Measurements from ENCODE around the gene LHX6.

LHX6 gene

DNA sequence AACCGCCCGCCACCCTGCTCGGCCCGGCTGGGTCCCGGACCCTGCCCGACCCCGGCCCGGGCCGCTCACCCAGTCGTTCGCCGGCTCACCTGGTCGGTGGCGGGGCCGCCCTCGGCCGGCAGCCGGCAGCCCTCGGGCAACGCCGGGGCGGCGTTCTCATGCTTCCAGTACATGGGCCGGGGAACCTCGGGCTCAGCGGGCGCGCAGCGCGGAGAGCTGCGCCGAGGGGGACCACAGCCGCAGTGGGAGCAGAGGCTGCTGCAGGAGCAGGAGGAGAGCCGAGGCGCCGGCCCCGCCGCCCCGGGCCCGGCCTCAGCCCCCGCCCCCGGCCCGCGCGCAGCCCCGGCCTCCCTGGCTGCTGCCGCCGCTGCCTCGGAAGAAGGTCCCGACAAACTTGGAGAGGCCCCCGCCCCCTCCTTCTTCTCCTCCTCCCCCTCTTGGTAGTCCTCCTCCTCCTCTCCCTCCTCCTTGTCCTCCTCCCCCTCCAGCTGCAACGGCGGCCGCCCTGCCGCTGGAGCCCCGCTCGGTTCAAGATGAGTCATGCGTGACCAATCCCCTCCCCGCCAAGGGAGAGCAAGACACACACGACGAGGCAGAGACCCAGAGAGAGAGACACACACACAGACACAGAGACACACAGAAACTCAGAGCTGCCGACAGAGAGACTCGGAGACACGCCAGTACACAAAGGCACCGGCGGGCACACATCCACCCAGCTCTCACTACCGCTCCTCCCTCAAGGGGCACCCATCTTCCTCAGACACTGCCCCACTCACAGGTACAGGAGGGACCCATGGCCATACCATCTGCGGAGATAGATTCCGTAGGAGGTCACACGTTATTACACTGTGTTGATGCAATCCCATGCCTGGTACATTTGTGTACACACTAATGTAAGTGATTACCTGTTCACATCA lies at the start of gene LHX6:
Gene LHX6 (minus strand): TSS at position 390 of the 917 bp plus-strand sequence. CDS start 217 bp downstream, at position 173.
- no peak for DNase-seq

DNA sequence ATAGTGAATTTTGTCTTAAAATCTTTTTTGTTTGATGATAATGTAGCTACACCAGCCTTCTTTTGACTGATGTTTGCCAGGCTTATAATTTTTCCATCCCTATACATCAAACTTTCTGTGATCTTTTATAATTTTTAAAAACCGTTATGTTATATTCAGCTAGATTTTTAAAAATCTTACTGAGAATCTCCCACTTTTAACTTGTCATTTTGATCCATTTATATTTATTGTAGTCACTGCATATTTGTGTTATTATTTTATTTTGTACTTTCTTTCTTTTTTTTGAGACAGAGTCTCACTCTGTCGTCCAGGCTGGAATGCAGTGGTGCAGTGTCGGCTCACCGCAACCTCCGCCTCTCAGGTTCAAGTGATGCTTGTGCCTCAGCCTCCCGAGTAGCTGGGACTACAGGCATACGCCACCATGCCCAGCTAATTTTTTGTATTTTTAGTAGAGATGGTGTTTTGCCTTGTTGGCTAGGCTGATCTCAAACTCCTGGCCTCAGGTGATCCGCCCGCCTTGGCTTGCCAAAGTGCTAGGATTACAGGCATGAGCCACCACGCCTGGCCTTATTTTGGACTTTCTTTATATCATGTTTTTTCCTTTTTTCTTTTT lies 48.6 kb upstream of the LHX6 start:
- DNase-seq = no peak

DNA sequence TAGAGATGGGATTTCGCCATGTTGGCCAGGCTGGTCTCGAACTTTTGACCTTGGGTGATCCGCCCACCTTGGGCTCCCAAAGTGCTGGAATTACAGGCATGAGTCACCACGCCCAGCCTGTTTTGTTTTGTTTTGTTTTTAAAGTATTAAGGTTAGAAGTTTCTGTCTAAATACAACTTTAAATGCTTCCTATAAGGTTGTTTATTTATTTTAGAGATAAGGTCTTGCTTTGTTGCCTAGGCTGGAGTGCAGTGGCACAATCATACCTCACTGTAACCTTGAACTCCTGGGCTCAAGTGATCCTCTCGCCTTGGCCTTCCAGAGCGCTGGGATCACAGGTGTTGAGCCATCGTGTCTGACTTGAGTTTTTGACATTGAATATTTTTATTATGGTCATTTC lies 47.3 kb upstream of the LHX6 start:
- no peak for DNase-seq

DNA sequence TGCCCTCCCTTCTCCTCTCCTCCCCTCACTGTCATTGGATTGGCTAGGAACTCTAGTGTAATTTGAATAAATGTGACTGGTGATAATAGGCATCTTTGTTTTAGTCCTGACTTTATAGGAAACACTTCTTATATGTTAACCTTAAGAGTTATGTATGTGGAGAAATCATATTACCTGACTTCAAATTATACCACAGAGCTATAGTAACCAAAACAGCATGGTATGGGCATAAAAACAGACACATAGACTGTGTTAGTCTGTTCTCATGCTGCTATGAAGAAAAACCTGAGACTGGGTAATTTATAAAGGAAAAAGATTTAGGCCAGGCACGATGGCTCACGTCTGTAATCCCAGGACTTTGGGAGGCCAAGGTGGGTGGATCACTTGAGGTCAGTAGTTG lies 45.3 kb upstream of the LHX6 start:
- DNase-seq = no peak

DNA sequence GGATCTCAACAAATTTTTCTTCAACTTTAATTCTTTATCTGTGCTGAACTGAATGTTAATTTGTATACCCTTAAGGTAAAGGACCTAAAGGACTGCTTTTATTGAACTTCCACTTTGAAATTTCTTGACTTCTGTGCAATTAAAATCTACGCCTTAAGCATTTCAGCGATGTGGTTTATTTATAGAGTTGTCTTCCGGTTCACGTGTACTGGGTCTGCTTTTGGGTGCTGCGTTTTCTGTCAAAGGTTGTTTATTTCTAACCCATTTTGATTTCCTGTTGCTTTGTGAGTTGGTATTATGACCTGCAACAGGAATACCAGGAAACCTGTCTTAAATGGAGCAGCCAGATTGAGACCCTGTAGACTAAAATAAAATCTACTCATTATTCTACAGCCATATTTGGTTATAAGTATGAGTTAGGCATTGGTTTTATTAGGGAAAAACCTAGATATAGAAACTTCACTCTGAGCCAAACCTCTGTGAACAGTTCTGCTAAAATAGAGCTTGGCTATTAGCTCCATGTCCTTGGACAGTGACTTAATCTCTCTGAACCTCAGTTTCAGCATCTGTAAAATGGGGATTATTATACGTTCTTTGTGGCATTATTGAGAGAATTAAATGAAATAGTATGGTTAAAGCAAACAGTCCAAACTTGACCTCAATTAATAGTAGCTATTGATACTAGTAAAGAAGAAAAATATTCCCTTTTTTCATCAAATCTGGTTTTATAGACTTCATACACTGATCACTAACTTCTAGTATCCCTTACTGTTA lies 39.5 kb upstream of the LHX6 start:
- DNase-seq = no peak

DNA sequence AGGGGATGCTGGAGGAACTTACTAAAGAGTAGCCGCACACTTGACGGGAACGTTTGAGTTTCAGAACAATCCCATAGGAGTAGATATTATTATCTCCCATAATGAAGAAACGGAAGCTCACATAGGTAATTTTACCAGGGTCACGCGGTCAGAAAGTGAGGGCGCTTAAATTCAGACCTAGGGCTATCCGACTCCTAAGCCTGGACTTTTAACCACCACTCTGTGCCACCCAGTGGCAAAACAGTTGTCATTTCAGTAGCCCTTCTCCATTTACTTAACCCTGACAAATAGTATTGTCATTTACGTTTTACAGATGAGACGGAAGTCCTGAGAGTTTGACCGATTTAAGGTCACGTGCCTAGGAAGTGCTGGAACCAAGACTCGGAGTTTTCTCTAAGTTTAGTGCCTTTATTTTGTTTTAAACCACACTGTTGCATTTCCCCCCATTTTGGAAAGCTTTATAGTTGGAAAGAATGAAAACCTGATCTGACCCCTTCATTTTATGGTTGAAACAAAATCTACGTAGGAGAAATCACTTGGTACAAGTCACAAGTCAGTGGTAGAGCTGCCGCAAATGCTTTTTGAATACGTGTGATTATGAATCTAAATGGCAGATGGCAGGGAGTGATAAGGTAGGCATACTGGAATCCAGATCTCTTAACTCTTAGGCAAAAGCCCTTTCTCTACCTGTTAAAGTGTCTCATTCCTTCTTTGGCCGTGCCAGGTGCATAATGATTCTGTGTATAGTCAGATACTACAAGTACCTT lies 36.6 kb upstream of the LHX6 start:
- peak; percentile 54 to 60 for DNase-seq

DNA sequence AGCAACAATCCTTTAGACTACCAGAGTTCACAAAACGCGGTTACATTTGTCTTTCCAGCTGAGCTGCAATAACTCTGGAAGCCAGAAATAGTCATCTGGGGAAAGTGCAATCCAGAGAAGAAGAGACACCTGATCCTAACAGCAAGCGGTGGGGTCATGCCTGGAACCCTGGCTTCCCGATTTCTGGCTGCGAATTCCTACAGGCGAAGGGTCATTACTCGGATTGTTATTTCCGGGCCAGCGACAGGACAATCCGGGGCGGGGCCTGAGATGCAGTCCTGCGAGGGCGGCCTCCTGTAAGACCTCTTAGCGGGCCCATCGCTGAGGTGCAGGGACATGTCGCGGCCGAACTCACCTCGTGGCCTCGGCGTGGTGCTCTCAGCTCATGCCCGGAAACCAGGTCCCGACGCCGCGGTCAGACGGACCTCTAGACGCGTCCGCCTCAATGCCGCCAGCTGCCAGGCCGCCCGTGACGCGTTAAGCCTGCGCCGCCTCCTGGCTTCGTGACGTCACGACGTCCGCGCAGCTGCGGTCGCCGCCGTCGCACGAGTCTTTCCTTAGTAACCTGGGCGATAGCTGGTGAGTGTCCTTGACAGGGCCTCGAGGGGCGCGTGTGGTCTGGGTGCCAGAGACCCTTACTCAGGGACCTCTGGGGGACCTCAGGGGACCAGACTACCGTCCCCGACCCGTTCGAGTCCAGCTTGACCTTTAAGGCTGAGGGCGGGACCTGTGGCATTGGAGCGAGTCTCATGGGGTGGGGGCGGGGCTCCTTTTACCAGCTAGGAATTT lies 35.8 kb upstream of the LHX6 start, which contains the start of the genes MRRF and RBM18:
Gene MRRF (plus strand): TSS at position 523 of the 789 bp plus-strand sequence. CDS start 6,010 bp downstream, outside the sequence.
Gene RBM18 (minus strand): TSS at position 481 of the 789 bp plus-strand sequence. CDS start 3,348 bp downstream, outside the sequence.
- peak; percentile 71 to 74 for DNase-seq

DNA sequence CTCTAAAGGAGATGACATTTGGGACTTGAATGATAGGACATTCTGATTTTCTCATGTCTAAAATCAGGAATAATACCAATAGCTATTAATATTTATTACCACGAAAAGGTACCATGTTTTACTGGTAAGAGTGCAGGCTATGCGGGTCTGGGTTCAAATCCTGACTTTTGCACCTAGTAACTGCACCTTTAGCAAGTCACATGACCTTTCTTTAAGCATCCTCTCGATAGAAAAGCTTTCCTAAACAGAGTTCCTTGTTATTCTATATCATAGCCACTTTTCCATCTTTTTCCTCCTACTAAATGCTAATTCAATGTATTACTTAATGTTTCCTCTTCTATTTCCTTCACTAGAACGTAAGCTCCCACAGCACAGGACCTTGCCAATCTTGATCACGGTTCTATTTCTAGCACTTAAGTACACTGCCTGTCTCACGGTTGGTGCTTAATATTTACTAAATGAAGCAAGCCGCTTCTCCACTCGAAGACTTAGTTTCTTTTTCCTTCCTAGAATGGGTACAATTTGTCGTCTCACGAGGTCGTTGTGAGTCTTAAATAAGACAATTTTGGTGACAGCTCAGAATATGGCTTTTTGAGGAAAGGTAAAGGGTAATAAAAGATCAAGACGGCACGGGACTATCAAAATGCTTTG lies 35.1 kb upstream of the LHX6 start:
- DNase-seq = no peak

DNA sequence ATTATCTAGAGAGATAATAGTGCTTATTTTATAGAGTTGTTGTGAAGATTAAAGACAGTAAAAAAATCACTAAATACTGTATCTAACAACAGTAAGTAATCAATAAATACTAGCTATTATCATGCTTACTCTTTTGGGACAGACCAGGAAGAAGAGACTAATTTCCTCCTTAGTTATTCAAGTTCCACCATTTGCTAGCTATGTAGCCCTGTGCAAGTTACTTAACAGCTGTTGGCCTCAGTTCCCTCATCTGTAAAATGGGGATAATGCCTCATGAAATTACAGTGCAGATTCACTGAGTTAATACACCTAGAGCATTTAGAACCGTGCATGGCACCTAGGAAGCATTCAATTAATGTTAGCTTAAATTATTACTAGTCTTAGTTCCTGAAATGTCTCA lies 33.3 kb upstream of the LHX6 start:
- DNase-seq = no peak

DNA sequence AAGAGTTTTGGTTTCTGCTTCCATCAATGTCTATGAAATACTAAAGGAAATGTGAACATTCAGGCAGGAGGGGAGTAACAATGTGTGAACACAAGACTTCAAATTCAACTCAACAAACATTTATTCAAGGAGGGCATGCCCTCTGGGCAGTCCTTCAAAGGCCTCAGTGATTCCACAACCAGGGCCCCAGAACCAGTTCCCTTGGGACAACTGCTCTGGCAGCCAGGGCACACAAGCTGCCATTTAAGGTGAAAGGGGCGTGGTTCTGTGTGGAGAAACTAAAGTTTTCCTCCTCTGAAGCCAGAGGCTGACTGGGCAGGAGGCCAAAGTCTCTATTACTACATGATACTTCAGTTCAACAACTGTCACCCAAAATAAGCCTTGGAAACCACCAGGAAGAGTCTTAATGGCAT lies 32.7 kb upstream of the LHX6 start:
- peak; percentile 9 to 21 for DNase-seq

DNA sequence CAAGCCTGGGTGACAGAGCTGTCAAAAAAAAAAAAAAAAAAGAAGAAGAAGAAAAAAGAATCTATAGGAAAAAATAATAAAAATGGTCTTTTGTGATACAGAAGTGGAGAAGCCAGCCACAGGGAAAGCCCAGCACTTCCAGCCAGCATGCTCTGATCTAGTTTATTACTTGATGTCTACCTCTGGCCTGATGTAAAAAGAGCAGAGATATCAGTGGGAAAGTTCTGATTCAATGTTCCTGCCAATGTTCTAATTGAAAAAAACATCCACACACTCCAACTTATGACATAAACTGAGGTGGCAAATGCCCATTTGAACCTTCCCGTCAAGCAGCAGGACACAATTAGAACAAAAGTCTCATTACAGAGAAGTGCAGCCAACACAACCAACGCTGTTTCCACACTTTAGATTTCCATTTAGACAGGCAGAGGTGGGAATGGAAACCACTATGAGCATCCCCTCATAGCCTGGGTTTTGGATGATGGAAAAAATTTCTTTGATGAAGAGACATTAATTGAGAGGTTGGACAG lies 30.2 kb upstream of the LHX6 start:
- DNase-seq = no peak

DNA sequence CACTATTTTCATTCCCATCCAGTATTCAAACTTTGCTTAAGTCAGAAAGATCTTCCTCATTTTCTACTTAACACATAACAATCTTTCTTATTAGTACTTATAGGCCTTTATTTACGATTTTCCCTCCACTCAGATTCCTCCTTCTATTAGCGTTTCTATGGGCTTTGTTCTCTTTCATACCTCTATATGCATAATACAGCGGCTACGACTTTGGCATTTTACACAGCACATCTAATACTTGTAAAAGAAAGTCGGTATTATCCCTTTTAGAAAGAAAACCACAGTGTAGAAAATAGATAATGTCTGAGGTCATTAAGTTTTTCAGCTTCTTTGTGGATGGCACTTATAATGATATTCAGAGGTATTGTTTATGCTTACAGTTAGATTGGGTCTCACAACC lies 27.4 kb upstream of the LHX6 start:
- no peak for DNase-seq

DNA sequence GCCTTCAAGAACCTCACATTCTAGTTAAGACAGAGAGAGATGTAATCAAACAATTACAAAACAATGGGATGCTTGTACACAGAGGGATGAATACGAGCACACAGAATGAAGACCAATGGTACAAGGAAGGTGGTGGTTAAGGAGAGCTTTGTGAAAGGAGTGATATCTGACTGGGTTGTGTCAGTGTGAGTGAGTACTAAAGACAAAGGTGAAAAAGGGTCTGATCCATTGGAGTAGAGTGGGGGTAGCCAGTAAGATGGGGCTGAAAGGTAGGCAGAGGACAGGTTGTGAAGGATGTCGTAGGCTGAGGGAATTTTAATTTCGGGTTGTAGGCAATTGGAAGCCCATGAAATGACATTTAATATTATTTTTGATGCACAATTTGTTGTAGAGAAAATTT lies 26.0 kb upstream of the LHX6 start:
- no peak for DNase-seq

DNA sequence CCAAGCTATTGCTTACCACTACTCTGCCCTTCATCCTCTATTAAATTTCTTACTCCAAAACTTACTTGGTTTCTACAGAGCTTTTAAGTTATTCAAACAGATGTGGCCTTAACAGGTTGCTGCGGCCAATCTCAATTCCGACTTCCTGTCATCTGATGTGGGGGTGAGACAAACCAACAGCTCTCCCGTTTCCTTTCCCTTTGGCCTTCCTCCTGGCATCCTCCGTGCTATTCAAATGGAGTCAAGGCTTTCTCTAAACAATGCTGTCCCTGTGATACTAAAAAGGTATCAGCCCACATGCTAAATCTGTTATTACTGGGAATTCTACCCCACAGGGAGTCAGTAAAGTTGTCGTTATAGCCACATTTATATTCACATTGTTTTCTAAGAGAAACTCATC lies 24.0 kb upstream of the LHX6 start:
- no peak for DNase-seq

DNA sequence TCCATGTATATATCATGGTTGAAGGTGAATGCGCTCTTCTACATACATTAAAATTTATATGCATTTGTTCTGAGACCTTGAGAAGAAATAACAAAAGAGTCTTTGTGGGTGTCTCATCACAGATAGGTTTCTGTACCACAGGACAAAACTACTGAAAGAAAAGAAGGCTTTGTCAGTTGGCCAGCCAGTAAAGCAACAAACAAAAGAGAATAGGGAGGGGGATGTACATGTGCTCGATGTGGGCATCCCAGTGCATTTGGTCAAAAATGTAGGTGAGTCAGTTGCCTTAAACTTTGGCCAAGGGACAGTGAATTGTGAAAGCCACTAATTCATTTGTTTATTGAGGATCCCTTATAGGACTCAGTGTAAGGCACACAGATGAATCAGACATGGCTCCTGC lies 22.6 kb upstream of the LHX6 start:
- DNase-seq = no peak

DNA sequence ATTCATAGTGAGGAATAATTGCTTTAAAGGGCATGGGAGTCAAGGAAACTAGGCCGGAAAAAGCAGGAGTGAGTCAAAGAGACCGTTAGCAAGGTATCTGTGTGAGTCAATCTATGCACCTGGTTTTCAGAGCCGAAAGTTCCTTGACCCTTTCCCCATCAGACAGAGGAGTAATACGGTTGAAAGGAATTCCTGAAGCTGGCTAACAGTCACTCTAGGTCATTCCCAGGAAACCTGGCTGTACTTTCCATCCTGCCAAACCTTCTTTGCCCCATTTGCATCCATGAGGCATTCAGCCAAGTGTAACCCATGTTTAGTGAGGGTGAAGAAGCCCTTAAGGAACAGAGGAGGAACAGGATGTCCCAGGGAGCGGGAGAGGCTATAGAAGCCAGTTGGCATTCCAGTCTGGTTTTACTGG lies 19.7 kb upstream of the LHX6 start:
- no peak for DNase-seq

DNA sequence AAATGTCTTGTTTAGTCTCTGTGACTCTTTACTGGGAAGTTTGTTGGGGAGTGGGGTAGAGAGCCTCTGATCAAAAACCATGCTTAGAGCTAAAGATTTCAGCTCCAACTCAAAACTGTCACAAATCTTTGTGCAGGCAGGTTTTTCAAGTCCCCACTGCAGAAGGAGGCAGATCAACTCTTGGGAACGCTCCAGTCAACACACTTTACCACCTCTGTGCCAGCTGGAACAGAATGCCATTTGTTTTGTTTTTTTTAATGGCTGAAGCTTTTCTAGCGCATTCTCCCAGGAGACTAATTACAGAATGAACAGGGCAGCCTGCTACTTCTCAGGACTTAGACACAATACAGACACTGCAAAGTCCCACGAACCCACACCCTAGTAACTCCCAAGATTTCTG lies 17.9 kb upstream of the LHX6 start:
- no peak for DNase-seq

DNA sequence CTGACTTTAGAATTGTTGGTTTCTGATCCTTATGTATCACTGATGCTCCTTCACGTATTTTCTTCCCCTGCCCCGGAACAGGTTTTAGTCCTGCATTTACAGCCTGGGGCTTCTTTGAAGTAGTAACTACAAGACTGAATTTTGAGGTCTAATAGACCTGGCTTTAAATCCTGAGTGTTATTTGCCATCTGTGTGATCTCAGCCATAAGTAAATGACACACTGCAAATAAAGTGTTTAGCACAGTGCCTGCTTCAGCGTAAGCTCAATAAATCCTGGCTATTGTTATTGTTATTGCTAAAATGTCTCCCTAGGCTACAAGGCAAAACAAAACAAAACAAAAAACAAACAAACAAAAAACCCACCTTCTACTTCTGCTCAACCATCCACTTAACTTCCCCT lies 15.6 kb upstream of the LHX6 start:
- no peak for DNase-seq

DNA sequence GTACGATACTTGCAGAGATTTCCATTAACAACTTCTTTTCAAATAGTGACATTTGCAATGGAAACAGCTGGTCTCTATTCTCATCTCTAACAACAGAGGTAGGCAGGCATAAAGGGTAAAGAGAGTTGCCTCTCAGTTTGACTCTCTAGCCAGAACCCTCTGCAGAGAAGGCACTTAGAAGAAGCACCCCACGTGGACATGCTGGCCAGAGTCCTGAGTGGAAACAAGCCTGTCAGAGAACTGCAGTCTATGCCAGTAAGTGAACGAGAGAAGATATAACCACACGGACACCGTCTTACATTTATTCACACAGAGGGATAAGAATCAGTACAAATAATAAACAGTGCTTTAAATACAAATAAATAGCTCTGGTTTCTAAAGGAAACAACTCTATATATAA lies 11.0 kb upstream of the LHX6 start:
- DNase-seq = no peak

DNA sequence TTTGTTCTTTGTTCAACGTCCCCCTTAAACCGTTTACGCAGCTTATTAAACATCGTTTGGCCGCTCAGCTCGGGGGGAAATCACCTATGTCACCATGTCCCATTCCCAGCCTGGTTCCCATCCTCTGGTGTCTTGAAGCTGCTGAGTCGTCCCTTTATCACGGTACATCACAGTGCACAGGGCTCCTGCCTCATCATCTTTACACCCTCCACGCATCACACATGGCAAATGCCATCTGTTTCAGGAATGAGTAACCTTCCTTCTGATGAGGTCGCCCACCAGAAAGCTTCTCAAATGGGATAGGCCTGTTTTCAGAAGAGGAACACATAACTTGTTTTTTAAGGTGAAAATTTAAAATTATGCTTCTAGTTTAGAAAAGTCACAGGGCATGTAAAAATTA lies 7.9 kb upstream of the LHX6 start:
- DNase-seq = no peak
